ENCODE data around the gene RAB3IL1.

RAB3IL1 gene

DNA sequence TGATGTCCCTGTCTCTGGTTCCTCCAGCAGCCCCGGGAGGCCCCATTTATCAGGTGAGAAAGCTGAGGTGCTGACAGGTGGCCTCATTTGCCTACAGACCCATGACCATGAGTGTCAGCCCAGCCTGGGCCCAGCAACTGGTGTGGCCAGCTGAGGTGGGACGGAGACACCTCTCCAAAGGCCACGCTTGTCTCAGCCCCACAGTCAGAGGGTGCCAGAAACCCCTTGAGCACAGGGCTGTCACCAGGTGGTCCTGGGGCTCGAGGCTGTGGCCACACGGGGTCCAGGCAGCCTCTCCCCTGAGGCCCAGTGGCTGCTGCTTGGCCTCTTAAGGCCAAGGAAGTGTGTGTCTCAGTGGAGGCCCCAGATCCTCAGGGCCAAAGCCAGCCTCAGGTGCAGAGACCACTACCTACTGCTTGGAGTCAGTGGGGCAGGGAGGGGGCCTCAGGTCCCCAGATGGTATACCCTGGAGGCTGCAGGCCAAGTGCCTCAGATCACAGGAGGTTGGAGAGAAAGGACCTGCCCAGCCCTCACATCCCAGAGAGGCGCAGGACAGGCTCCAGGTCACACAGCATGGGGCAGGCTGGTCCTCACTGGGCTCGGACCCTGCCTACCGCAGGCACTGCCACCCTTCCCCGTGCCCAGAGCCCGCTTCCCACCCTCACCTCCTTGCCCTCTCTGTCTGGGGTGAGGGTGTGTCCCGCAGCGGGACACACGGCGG, 11.4 kb downstream of the RAB3IL1 start:
- DNase-seq (ENCODE audit: low read depth in 2 of 3, low spot score in 1 of 3) = no peak

- no peak for DNase-seq (ENCODE audit: low read depth in 2 of 3, low spot score in 1 of 3)
Observed at GRCh38 chr11:61905067-61905696, 12.2 kb downstream of the RAB3IL1 start.

DNA sequence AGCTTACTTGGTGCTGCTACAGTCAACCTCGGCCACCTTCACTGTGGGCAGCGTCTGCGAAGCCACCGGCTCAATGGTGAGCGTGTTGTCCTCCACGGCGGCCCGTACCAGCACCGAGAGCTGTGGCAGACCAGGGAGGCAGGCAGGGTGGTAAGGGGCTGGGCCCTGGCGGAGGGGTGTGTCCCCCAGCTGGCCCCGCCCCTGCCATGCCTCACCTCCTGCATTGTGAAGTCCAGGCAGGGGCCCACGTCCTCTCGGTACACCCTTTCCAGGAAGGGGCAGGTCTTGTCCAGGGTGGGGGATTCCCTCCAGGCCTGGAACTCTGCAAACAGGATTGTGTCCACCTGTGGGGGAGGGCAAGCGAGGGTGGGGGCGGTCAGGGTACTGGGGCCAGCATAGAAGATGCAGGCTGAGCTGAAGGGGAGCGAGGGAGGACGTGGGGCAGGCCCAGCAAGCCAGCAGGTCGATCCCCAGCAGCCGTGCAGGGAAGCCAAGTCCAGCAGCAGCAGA, 12.8 kb downstream of the RAB3IL1 start:
- DNase-seq (ENCODE audit: low read depth in 2 of 3, low spot score in 1 of 3) = no peak

DNA sequence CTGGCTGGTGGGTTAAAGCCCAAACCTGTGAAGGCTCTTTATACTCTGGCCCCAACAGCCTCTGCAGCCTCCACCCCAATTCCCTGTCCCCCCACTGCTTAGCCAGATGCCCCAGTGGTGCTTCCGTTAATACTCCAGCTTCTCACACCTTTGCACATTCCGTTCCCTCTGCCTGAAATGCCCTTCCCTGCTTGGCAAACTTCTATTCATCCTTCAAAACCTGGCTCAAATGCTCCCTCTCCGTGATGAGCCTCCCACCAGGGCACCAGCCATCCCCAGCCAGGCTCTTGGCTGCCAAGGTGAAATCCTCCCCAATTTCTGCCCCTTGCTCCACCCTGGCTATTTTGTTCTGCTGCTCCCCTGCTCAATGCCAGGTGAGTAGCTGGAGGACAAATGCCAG, 13.5 kb downstream of the RAB3IL1 start:
- no peak for DNase-seq (ENCODE audit: low read depth in 2 of 3, low spot score in 1 of 3)

GRCh38 chr11:61902313-61902712, 15.1 kb downstream of the RAB3IL1 start:
- DNase-seq (ENCODE audit: low read depth in 2 of 3, low spot score in 1 of 3) = no peak

DNA sequence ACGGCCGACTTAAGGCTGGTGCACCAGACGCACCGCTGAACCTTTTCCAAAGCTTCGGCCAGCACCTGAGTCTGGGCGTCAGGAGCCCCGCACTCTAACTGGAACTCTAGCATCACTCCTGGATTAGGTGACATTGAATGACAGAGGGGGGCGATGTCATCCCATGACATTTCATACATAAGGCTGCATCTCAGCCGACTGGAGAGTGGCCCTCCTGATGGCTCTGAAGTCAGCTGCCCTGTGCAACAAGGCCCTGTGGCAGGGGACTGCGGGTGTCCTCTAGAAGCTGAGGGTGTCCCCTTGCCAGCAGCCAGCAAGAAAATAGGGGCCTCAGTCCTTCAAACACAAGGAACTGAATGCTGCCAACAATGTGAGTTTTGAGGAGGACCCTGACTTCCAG, 16.0 kb downstream of the RAB3IL1 start:
- DNase-seq (ENCODE audit: low read depth in 2 of 3, low spot score in 1 of 3) = no peak

- no peak for DNase-seq (ENCODE audit: low read depth in 2 of 3, low spot score in 1 of 3)
Observed at GRCh38 chr11:61900251-61900650, 17.1 kb downstream of the RAB3IL1 start.

GRCh38 chr11:61899146-61899841, 18.1 kb downstream of the RAB3IL1 start:
- DNase-seq (ENCODE audit: low read depth in 2 of 3, low spot score in 1 of 3) = peak; percentile 82 to 97 (median 85)

- DNase-seq (ENCODE audit: low read depth in 2 of 3, low spot score in 1 of 3) = no peak
Observed at GRCh38 chr11:61898247-61898582, 19.2 kb downstream of the RAB3IL1 start.

DNA sequence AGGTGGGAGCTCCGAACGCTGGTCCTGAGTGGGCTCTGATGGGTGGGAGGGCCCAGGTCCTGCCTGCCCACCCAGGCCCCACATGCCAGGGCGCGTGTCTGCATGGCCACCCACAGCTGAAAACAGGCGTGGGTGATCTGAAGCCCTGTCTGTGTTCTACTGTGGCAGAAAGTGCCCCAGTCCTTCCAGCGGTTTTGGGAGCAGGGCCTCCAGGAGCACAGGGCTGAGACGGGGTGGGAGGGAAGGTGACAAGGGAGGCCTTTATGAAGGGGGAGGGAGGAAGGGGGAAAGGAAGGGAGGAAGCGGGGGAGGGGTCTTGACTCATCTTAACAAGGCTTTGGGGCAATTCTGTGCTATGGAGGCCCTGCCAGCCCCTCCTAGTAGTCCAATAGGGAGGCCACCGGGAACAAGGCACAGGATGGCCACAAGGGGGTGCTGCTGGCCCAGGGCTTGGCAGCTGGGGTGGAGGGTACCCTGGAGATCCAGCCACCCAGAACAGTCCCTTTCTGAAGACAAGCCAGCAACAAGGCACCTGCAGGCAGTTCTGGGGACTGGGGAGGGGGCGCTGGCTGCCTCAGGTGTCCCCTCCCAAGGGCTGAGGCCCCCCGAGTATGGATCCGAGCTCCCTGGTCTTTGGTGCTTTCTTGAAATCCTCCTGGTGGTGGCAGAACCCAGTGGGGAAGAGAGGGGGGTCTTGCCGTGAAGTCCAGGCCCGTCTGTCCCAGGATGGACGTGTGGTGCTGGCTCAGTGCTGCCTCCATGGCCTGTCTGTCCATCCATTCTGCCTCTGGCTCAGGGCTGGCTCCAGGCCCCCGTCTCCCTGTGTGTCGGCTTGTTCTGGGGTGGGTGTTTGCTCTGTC, 19.7 kb downstream of the RAB3IL1 start:
- peak; percentile 63 to 82 (median 65) for DNase-seq (ENCODE audit: low read depth in 2 of 3, low spot score in 1 of 3)

GRCh38 chr11:61896665-61897386, 20.5 kb downstream of the RAB3IL1 start:
- no peak for DNase-seq (ENCODE audit: low read depth in 2 of 3, low spot score in 1 of 3)

GRCh38 chr11:61895718-61896059, 21.7 kb downstream of the RAB3IL1 start:
- no peak for DNase-seq (ENCODE audit: low read depth in 2 of 3, low spot score in 1 of 3)

- no peak for DNase-seq (ENCODE audit: low read depth in 2 of 3, low spot score in 1 of 3)
Observed at GRCh38 chr11:61895046-61895717, 22.2 kb downstream of the RAB3IL1 start.

GRCh38 chr11:61893981-61894380, 23.4 kb downstream of the RAB3IL1 start:
- no peak for DNase-seq (ENCODE audit: low read depth in 2 of 3, low spot score in 1 of 3)

- no peak for DNase-seq (ENCODE audit: low read depth in 2 of 3, low spot score in 1 of 3)
Observed at GRCh38 chr11:61892085-61892370, 25.3 kb downstream of the RAB3IL1 start.

GRCh38 chr11:61891331-61892084, 25.9 kb downstream of the RAB3IL1 start, which contains the start of gene FADS3:
Gene FADS3 (minus strand): TSS chr11:61891545. CDS start chr11:61891381, 164 bp downstream.
- peak in 1 of 3 donors; percentile 50 for DNase-seq (ENCODE audit: low read depth in 2 of 3, low spot score in 1 of 3)

DNA sequence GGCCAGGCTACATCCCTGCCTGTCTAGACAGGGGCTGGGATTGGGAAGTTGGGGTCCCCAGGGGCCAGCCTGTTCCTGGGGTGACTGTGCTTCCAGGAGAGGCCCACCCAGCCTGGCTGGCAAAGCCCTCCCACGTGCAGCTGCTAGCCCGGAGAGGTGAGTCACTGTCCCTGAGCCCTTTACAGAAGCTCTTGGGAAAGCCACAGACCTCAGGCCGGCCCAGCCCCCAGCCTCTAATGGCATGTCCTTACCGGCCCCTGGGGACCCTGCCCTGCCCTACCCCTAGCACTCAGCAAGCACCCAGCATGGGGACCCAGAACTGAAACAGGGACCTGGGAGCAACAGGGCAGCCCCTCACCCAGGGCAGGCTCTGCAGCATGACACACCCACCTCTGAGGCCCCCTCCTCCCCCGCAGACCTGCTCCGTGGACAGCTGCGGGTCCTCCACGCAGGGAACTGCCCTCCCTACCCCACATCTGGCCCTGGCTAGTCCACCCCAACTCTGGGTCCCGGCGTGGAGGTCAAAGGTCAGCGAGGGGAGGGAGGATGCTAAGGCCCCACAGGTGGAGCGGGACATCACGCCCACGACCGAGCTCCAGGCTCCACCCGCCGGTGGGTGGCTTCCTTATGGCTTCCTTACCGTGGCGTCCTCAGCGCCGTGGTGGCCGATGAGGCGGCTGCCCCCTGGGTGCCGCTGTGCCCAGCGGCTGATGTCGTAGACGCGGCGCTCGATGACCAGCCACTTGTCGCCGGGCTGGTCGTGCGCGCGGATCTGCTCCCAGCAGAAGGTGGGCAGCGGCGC, 26.6 kb downstream of the RAB3IL1 start:
- no peak for DNase-seq (ENCODE audit: low read depth in 2 of 3, low spot score in 1 of 3)

DNA sequence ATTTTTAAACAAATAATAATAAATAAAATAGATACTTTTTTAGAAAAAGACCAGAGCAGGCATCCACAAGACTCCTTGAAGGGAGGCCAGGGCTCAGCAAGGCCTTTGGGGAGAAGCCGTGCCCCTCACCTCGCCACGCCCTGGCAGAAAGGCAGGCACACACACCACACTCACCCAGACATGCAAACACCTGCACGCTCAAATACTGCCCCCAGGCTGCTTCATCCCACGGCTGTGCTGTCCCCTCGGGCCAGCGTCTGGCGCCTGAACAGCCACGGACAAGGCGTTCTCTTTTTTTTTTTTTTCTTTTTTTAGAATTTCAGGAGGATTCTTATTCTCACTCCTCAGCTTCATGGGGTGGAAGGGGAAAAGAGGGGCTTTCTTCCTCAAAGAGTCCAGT, 27.5 kb downstream of the RAB3IL1 start:
- DNase-seq (ENCODE audit: low read depth in 2 of 3, low spot score in 1 of 3) = no peak

DNA sequence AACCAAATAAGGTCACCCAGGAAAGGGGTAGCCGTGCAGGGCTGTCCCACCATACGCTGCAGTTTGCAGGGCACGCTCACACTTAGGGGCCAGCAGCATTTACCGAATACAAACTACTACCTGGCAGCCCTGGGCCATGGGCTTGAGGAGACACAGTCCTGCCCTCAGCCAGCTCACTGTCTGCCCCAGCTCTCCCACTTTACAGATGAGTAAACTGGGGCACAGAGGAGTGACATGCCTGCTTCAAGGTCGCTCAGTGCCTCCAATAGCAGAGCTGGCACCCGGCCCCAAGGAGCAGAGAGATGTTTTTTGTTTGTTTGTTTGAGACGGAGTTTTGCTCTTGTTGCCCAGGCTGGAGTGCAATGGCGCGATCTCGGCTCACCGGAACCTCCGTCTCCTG, 28.8 kb downstream of the RAB3IL1 start:
- DNase-seq (ENCODE audit: low read depth in 2 of 3, low spot score in 1 of 3) = no peak

Data from stimulated activated CD4-positive, alpha-beta T cell treated with anti-CD3 and anti-CD28 coated beads, Interleukin-12 subunit alpha, Interleukin-12 subunit beta, amount 100 ng/mL, for 48 hours (primary cell).